NCI-H82 treated with DMSO at 0.1 percent for 48 hours (cell line): ENCODE results near the gene CTRB2.
"Not testable (repeated sequence)": the region's sequence is repeated elsewhere in the genome, so short reads cannot be mapped to it uniquely, and the experiment has no call there.

Experiments
- DNase-seq: peaks from one replicate; lab custom pipeline; 2025; ENCODE audit not compliant: unreplicated experiment; lab: John Stamatoyannopoulos, UW

CTRB2 gene

GRCh38 chr16:75207831-75208230, 870 bp upstream of the CTRB2 start:
- no peak for DNase-seq

- not testable (repeated sequence) for DNase-seq
Observed at GRCh38 chr16:75205961-75206748, 806 bp downstream of the CTRB2 start.

- DNase-seq = not testable (repeated sequence)
Observed at GRCh38 chr16:75205438-75205837, 1.5 kb downstream of the CTRB2 start.

GRCh38 chr16:75204905-75205304, 2.1 kb downstream of the CTRB2 start:
- DNase-seq = not testable (repeated sequence)

GRCh38 chr16:75204410-75204758, 2.6 kb downstream of the CTRB2 start:
- no peak for DNase-seq

GRCh38 chr16:75203667-75204409, 3.1 kb downstream of the CTRB2 start:
- no peak for DNase-seq

- DNase-seq = no peak
Observed at GRCh38 chr16:75203096-75203495, 3.9 kb downstream of the CTRB2 start.

GRCh38 chr16:75202069-75202590, 4.8 kb downstream of the CTRB2 start:
- no peak for DNase-seq

GRCh38 chr16:75198135-75198600, 8.8 kb downstream of the CTRB2 start:
- DNase-seq = no peak

- no peak for DNase-seq
Observed at GRCh38 chr16:75197522-75198134, 9.3 kb downstream of the CTRB2 start.

GRCh38 chr16:75196836-75197235, 10.1 kb downstream of the CTRB2 start:
- no peak for DNase-seq

GRCh38 chr16:75195811-75196790, 10.9 kb downstream of the CTRB2 start:
- DNase-seq = no peak

- no peak for DNase-seq
Observed at GRCh38 chr16:75193730-75194444, 13.1 kb downstream of the CTRB2 start.

GRCh38 chr16:75193265-75193650, 13.7 kb downstream of the CTRB2 start:
- no peak for DNase-seq

GRCh38 chr16:75192606-75193264, 14.2 kb downstream of the CTRB2 start:
- no peak for DNase-seq

GRCh38 chr16:75189638-75190245, 17.2 kb downstream of the CTRB2 start:
- no peak for DNase-seq

GRCh38 chr16:75188832-75189477, 18.0 kb downstream of the CTRB2 start:
- DNase-seq = no peak

- DNase-seq = no peak
Observed at GRCh38 chr16:75181630-75182029, 25.3 kb downstream of the CTRB2 start.
